GM12891 (cell line): ENCODE data around the gene ALOXE3.

Experiments used
- DNase-seq: peaks from one replicate; pipeline ENCODE4 v3.0.0; 2011; ENCODE audit warnings: low spot score; ENCODE audit not compliant: insufficient read length
- FAIRE-seq: peaks from 2 replicates; lab custom pipeline; 2011; peaks lifted over from hg19 to GRCh38; lab: Jason Lieb, UNC
- PAX5 ChIP-seq: IDR thresholded peaks from 2 replicates; pipeline ENCODE4 v1.6.1; 2011; ENCODE audit warnings: low read length, moderate library complexity, mild to moderate bottlenecking; ENCODE audit not compliant: insufficient read depth, severe bottlenecking
- POLR2A ChIP-seq: IDR thresholded peaks from 2 replicates; pipeline ENCODE4 v1.6.1; 2011; ENCODE audit warnings: low read depth, low read length, control low read depth
- POLR2AphosphoS5 ChIP-seq: IDR thresholded peaks from 2 replicates; pipeline ENCODE4 v1.6.1; 2011; ENCODE audit warnings: low read depth, low read length, control low read depth
- POU2F2 ChIP-seq: IDR thresholded peaks from 2 replicates; pipeline ENCODE4 v1.6.1; 2011; ENCODE audit warnings: low read depth, mild to moderate bottlenecking, control low read depth, low read length, moderate library complexity
- SPI1 ChIP-seq: IDR thresholded peaks from 2 replicates; pipeline ENCODE4 v1.6.1; 2011; ENCODE audit warnings: low read depth, low read length, control low read depth
- TAF1 ChIP-seq: IDR thresholded peaks from 2 replicates; pipeline ENCODE4 v1.6.1; 2011; ENCODE audit warnings: low read depth, low read length, control low read depth

The ALOXE3 gene

DNA sequence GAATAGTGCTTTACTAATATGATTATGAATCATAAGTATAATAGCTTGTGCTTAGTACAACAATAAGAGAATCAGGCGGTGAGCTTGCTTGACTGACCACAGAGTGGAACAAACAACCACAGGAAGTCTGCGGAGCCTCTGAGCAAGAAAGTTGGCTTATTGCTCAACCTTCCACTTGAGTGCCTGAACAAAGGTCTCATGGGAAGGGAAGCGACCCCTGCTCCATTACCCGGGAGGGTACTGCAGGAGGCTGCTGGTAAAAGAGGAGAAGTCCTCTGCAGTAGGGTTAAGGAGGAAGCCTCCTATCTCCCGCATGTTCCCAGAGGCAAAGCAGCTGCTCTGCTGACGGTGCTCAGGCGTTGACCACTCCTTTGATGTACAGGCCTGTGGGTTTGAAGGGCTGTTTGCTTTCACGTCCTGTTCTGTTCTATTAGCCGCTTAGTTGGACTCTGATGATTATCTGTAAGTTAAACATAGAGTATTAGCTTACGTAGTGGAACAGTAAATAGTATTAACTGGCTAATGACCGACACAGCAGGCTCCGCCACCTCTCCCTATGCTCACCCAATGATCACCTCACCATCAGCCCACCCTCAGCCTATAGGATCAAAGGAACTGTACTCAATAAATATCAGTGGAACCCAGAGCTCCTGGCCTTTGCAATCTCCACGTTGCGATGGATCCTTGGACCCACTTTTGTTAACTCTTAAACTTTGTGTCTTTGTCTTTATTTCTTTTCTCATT is 61.9 kb downstream of the ALOXE3 start:
- FAIRE-seq = peak; percentile 79
- no peak for DNase-seq

DNA sequence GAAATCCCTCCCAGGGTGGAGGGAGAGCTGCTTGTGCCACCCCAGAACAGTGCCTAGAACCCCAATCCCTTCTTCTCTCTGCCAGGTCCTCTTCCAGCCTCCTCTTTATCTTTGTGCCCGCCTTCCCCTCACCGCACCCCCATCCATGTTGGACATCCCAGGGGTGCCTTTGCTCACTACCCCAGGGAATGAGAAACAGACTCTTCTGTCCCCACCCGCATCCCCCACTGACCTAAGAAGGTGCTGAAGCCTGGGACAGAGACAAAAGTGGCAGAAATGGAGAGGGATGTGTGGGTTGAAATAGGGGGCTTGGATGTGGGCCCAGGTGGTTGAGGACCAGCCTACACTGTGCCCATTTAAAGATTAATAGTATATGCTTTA is 62.5 kb downstream of the ALOXE3 start:
- TF ChIP-seq PAX5 (no peak), POLR2A (no peak), POLR2AphosphoS5 (no peak), POU2F2 (no peak), SPI1 (no peak), TAF1 (no peak)
- no peak for FAIRE-seq
- DNase-seq = no peak

More for the DNA sequence above, 61.9 kb downstream of the ALOXE3 start:
- TF ChIP-seq POLR2A (no peak), PAX5 (peak; percentile 14), POU2F2 (no peak), TAF1 (no peak), SPI1 (0 out of 2 replicates have a peak, but pooled peaks have one; percentile 22), POLR2AphosphoS5 (no peak)

DNA sequence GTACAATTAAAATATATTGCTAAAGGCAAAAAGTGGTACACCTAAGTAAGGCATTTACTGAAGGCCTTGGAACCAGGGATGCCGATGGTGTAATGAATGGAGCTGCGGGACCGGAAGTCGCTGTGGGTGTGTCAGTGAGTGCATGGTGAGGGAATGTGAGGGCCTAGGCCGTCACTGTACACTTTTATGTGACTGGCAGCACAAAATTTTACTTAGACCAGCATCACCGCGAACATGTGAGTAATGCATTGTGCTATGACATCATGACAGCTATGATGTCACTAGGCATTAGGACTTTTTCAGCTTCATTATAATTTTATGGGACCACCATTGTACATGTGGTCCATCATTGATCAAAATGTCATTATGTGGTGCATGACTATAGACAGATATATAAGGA is 64.7 kb downstream of the ALOXE3 start:
- no peak for FAIRE-seq
- TF ChIP-seq POU2F2 (no peak), TAF1 (no peak), POLR2A (no peak), SPI1 (no peak), PAX5 (no peak), POLR2AphosphoS5 (no peak)
- DNase-seq = no peak

DNA sequence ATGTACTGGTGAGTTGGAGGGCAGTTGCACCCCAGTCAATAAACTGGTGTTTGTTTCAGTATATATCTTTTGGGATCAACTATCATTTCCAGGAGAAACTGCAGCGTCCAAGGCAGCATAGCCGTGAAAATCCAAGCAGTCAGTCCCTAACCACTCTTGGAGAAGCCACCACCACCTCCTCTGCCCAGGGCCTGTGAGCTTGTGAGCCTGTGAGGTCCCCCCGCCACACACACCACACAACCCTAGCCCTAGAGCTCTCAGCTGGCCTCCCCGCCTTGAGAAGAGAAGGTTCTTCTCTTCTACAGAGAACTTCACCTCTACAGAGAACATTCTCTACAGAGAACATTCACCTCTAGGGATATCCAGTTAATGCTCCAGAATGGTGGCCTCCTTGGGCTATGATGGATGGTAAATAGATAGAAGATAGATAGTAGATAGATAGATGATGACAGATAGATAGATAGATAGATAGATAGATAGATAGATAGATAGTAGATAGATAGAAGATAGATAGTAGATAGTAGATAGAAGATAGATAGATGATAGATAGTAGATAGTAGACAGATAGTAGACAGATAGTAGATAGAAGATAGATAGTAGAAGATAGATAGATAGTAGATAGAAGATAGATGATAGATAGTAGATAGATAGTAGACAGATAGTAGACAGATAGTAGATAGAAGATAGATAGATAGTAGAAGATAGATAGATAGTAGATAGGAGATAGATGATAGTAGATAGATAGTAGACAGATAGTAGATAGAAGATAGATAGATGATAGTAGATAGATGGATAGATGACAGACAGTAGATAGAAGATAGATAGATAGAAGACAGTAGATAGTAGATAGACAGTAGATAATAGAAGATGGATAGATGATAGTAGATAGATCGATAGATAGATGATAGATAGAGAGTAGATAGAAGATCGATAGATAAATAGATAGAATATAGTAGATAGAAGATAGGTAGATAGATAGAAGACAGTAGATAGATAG is 65.8 kb downstream of the ALOXE3 start:
- no peak for FAIRE-seq
- no peak for TF ChIP-seq TAF1
- no peak for TF ChIP-seq PAX5
- TF ChIP-seq SPI1 = no peak
- no peak for TF ChIP-seq POLR2A
- TF ChIP-seq POLR2AphosphoS5 = no peak
- TF ChIP-seq POU2F2 = no peak
- no peak for DNase-seq

DNA sequence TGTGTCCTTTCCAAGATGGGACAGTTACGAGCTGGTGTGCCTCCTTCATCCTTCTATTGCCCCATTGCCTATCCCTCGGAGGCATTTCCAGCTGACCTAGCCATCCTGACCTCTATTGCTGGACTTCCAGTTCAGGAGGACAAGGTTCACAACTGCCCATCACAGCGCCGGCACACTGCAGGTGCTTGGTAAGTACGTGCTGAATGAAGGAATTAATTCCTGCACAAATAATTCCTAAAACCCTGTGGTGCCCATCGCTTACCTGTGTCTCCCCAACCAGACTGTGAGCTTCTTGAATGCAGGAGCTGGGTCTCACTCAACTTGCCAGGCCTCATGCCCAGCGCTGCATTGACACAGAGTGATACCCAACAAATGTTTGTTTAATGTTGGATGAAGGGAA is 66.5 kb downstream of the ALOXE3 start:
- FAIRE-seq = no peak
- TF ChIP-seq SPI1 (no peak), POU2F2 (no peak), POLR2AphosphoS5 (no peak), POLR2A (no peak), PAX5 (no peak), TAF1 (no peak)
- no peak for DNase-seq

DNA sequence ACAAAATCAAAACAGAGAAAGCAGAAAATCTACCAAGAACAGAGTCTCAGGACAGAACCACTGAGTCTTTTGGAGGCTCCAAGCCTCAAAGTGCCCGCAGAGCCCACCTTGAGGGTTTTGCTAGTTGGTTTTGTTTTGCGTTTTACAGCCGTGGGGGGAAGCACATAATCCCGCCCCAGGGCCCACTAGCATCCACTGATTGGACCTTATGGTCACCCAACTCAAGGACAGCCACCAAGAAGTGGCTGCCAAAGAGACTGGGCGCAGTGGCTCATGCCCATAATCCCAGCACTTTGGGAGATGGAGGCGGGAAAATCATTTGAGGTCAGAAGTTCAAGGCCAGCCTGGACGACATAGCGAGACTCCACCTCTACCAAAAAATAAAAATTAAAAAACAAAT is 69.6 kb downstream of the ALOXE3 start:
- TF ChIP-seq POU2F2 (no peak), PAX5 (no peak), POLR2A (no peak), TAF1 (no peak), POLR2AphosphoS5 (no peak)
- DNase-seq (no peak), FAIRE-seq (no peak)

DNA sequence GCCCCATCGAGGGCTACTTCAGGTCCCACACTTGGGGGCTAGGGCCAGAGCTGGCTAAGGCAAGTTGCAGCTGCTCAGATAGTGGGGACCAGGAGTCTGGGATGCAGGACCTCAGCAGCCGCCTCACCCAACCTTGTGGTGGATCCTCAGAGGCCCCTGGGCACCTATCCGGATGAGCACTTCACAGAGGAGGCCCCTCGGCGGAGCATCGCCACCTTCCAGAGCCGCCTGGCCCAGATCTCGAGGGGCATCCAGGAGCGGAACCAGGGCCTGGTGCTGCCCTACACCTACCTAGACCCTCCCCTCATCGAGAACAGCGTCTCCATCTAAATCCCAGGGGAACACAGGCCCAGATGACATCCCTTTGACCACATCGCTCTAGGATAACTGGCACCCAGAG is 70.1 kb downstream of the ALOXE3 start:
- TF ChIP-seq PAX5 (no peak), TAF1 (no peak), POLR2A (no peak), POU2F2 (no peak), SPI1 (no peak), POLR2AphosphoS5 (no peak)
- DNase-seq (no peak), FAIRE-seq (no peak)

DNA sequence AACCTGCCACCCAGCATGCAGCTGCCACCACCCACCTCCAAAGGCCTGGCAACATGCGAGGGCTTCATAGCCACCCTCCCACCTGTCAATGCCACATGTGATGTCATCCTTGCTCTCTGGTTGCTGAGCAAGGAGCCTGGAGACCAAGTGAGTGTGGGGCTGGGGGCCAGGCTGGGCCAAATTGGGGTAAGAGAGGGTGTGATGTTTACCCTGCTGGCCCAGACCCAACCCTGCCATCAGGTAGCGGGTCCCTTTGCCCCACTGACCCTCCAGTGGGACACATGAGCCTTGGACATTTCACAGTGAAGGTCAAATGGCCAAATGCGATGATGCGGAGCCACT is 70.6 kb downstream of the ALOXE3 start:
- no peak for DNase-seq
- FAIRE-seq = no peak
- TF ChIP-seq PAX5 (no peak), SPI1 (no peak), POU2F2 (no peak), POLR2A (no peak), POLR2AphosphoS5 (no peak), TAF1 (no peak)

DNA sequence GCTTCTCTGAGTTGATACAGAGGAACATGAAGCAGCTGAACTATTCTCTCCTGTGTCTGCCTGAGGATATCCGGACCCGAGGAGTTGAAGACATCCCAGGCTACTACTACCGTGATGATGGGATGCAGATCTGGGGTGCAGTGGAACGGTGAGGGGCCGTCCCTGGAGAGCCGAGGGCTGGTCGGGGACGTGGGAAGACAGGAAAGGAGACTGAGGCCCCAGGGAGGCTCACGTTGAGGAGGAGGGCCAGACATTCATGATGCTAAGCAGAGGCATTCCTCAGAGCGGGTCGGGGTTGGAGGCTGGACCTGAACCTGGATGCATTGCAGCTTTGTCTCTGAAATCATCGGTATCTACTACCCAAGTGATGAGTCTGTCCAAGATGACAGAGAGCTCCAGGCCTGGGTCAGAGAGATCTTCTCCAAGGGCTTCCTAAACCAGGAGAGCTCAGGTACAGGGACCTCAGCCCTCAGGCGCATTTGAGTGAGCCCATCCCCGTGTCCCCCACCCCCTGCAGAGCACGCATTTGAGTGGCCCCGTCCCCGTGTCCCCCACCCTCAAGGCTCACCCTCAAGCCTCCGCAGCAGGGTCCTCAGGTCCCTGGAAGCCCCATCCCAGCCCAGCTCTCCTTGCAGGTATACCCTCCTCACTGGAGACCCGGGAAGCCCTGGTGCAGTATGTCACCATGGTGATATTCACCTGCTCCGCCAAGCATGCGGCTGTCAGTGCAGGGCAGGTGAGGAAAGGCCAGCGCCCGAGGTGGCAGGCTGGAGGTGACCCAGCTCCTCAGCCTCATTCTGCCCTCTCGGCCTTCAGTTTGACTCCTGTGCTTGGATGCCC is 71.2 kb downstream of the ALOXE3 start:
- DNase-seq = no peak

More for the DNA sequence above, 71.2 kb downstream of the ALOXE3 start:
- no peak for FAIRE-seq
- no peak for TF ChIP-seq POU2F2
- TF ChIP-seq POLR2AphosphoS5 = no peak
- no peak for TF ChIP-seq SPI1
- no peak for TF ChIP-seq TAF1
- no peak for TF ChIP-seq POLR2A
- TF ChIP-seq PAX5 = no peak
